ENCODE data around the gene ARAP2.

The ARAP2 gene

GRCh38 chr4:36026348-36026880 is 217.9 kb downstream of the ARAP2 start:
- no peak for DNase-seq

GRCh38 chr4:36024901-36025660 is 219.2 kb downstream of the ARAP2 start:
- DNase-seq = no peak

GRCh38 chr4:36020351-36020750 is 224.0 kb downstream of the ARAP2 start:
- no peak for DNase-seq
